ENCODE results near the gene PRR23C.
"Not testable (repeated sequence)": the region's sequence is repeated elsewhere in the genome, so short reads cannot be mapped to it uniquely, and the experiment has no call there.

The PRR23C gene

DNA sequence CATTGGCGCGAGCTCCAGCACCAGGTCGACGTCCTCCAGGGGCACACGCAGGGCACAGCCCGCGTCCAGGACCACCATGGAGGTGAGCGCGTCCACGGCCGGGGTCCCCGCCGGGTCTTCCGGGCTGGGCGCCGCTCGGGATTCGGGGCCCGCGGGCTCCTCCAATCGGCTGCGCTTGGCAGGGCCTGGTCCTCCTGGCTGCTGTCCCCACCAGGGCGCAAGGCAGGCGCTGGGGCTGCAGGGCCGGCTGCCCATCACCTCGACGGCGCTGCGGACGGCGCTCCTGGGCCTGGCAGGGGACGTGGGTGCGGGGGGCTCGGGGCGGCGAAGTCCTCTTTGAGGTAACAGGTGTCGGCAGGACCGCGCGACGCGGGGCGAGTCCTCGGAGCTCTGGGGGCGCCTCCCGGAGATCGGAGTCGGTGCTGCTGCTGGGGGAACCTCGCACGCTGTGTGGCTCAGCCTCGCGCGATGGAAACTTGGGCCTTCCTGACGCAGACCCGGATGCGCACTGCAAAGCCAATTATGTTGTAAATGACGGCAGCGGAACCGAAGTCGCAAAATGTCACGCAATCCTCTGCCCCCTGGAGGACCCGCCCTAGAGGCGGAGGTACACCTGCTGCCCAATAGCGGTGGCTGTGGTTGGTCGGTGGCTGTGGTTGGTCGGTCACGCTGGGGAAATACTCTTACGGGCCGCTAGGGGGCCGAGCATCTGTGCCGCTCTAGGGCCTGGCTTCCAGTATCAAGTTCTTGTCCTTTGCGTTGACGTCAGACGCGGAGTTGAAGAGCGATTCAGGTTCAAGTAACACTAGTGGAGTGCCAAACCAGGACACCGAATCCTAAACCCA is at the start of gene PRR23C:
PRR23C (minus strand) TSS at position 527 of the 845 bp plus-strand sequence; CDS start at position 255, 272 bp downstream.
- no peak for DNase-seq

- no peak for DNase-seq
Measured at GRCh38 chr3:139093840-139094239, 49.1 kb upstream of the PRR23C start.

- no peak for DNase-seq
Measured at GRCh38 chr3:139088462-139089324, 44.0 kb upstream of the PRR23C start.

- no peak for DNase-seq
Measured at GRCh38 chr3:139087621-139088020, 42.9 kb upstream of the PRR23C start.

- no peak for DNase-seq
Measured at GRCh38 chr3:139084176-139084575, 39.5 kb upstream of the PRR23C start.

- DNase-seq, result no peak
Measured at GRCh38 chr3:139074565-139075115, 29.9 kb upstream of the PRR23C start.

DNA sequence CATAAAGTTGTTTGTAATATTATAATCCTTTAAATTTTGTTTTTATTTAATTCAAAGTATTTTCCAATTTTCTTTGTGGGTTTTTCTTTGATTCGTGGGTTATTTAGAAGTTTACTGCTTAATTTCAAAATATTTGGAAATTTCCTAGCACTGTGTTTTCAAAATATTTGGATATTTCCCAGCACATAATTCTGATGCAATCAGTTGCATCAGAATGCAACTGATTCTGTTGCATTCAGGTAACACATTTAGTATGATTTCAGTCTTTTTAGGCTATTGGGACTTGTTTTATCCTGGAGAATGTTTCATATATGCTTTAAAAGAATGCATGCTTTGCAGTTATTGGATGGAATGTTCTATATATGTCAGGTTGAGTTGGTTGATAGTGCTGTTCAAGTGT is 18.2 kb upstream of the PRR23C start:
- no peak for DNase-seq

- no peak for DNase-seq
Measured at GRCh38 chr3:139052802-139053600, 8.3 kb upstream of the PRR23C start.

- DNase-seq, result no peak
Measured at GRCh38 chr3:139043554-139044365, 932 bp downstream of the PRR23C start.

GRCh38 chr3:139037478-139037877 is 7.2 kb downstream of the PRR23C start:
- no peak for DNase-seq

DNA sequence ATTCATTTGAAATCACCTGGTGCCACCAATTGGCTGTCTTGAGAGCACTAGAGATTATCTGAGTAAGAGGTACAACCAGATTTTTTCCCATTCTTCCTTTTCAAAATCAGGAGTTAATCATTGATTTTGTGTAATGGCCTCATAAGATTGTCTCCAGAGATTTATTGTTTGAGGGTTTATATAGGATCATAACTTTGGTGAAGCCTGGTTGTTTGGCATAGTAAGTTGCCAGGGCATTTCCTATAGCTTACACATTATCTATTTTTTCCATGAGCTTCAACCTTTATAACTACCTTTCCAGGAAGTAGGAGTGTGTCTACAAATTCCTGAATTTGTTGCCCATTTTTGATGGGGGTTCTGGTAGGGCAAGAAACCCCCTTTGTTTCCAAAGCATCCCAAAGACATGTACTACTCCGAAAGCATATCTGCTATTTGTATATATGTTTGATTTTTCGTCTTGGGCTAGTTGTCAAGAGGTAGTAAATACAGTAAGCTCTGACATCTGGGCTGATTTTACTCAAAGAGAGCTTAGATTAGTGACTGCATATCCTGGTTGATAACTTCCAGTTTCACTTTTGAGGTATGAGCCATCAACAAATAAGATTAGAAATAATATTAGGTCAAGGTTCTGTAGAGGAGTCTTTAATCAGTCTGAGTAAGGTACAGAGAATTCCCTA is 12.2 kb downstream of the PRR23C start:
- DNase-seq, result no peak

DNA sequence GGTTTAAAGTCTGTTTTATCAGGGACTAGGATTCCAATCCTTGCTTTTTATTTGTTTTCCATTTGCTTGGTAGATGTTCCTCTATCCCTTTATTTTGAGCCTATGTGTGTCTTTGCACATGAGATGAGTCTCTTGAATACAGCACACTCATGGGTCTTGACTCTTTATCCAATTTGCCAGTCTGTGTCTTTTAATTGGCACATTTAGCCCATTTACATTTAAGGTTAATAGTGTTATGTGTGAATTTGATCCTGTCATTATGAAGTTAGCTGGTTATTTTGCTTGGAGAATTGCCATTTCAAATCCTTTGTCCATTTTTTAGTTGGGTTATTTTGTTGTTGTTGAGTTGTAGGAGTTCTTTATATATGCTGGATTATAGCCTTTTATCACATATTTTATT is 14.1 kb downstream of the PRR23C start:
- DNase-seq, result not testable (repeated sequence)

GRCh38 chr3:139024968-139025367 is 19.7 kb downstream of the PRR23C start:
- no peak for DNase-seq

DNA sequence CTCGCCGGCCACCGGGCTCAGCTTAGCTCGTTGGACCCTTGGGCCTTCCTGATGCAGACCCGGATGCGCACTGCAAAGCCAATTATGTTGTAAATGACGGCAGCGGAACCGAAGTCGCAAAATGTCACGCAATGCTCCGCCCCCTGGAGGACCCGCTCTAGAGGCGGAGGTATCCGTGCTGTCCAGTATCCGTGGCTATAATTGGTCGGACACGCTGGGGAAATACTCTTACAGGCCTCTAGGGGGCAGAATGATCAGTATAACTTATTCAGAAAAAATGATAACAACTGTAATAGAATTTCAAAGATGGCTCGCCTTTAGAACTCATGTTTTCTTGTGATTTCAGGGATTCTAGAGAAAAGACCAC is 23.8 kb downstream of the PRR23C start, which contains the start of gene PRR23B:
PRR23B (minus strand) TSS at position 59 of the 367 bp plus-strand sequence. CDS start 265 bp downstream, outside the sequence.
- no peak for DNase-seq

DNA sequence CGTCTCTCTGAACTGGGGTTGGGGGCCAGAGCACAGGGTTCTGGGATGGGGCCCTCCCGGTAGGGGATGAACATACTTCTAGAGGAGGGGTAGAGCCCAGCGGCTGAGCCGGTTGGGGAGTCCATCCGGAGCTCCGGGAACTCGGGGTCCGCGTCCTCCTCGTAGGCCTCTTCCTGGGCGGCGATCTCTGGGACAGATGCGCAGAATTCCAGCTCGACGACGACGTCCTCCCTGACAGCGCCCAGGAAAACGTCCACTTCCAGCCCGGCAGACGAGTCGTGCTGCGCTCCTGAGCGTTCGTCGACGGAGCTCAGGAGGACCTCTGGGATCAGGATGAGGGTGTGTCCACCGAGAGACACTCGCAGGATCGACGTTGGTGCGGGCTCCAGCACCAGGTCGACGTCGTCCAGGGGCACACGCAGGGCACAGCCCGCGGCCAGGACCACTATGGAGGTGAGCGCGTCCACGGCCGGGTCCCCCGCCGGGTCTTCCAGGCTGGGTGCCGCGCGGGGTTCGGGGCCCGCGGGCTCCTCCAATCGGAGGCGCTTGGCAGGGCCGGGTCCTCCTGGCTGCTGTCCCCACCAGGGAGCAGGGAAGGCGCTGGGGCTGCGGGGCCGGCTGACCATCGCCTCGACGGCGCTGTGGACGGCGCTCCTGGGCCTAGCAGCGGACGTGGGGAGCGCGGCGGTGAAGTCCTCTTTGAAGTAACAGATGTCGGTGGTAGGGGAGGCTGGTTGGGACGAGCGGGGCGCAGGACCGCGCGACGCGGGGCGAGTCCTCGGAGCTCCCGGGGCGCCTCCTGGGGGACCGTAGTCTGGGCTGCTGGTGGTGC is 24.4 kb downstream of the PRR23C start:
- no peak for DNase-seq

DNA sequence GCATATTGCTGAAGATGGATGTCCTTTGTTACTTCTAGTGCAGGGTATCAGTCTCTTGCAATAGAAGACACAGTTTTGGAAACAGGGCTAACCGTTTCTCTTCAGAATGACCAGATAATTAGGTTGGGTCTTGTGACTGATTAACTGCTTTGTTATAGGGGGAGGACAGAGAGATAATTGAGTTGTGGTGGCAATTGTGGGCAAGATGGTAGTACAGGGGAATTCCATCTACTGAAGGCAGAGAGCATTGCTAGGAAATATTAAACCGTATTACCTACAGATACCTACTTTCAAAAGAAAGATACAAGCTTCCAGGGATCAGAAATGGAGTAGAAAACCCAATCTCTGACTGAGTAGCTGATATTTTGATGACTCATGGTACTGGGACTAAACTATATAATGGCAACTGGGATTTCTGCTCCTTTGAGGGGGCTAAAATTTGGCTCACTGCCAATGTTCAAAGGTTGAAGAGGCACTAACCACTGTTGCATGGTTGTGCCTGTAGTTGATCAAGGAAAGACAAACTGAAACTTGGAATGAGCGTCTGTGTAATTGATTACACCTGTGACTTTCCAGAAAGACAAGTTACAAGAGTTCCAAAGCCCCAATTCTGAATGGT is 28.2 kb downstream of the PRR23C start:
- no peak for DNase-seq

DNA sequence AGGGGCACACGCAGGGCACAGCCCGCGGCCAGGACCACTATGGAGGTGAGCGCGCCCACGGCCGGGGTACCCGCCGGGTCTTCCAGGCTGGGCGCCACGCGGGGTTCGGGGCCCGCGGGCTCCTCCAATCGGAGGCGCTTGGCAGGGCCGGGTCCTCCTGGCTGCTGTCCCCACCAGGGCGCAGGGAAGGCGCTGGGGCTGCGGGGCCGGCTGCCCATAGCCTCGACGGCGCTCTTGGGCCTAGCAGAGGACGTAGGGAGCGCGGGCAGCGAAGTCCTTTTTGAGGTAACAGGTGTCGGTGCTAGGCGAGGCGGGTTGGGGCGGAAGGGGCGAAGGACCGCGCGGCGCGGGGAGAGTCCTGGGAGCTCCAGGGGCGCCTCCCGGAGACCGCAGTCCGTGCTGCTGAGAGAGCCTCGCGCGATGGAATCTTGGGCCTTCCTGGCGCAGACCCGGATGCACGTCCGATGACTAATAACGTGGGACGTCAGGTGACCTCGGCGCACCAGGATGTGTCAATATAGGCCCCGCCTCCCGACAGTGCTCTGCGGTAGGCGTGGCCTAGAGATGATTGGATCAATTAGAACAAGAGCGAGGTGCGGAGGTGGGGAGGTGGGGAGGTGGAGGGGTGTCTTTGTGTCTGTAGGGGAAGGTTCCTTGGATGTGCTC is 38.5 kb downstream of the PRR23C start, which contains the start of gene PRR23A:
PRR23A (minus strand) TSS at position 218 of the 666 bp plus-strand sequence; CDS start at position 218, 0 bp downstream.
- no peak for DNase-seq

DNA sequence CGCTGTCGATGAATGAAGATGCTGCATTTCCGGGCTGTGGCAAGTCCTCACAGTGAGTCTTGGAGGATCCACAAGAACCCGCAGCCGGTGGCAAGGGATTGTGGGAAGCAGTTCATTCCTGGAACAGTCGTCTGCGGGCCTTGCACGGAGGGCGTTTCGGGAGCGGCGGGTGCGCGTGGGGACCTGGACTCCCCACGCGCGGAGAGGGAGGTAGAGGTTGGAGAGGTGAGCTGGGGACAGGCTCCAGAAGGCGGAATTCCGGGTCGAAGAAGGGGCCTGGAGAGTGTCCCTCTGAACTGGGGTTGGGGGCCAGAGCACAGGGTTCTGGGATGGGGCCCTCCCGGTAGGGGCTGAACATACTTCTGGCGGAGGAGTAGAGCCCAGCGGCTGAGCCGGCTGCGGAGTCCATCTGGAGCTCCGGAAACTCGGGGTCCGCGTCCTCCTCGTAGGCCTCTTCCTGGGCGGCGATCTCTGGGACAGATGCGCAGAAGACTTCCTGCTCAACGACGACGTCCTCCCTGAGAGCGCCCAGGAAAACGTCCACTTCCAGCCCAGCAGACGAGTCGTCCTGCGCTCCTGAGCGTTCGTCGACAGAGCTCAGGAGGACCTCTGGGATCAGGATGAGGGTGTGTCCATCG is 39.2 kb downstream of the PRR23C start:
- DNase-seq, result no peak
